KMS-11 (cell line): ENCODE results near the gene SMCHD1.

Experiments
- H2AFZ ChIP-seq: fragments of 200-600 bp; sonication (generic); 2 replicates; pipeline ENCODE4 v1.6.1; 2016; ENCODE audit warnings: antibody characterized with exemption, mixed run types, low read depth
- H3K27ac ChIP-seq: fragments of 200-600 bp; sonication (generic); 2 replicates; pipeline ENCODE4 v1.6.1; 2016; ENCODE audit warnings: mild to moderate bottlenecking, mixed run types
- H3K27me3 ChIP-seq: fragments of 200-600 bp; sonication (generic); 2 replicates; pipeline ENCODE4 v1.6.1; 2017; ENCODE audit warnings: mild to moderate bottlenecking, low read depth, mixed run types, moderate library complexity; ENCODE audit not compliant: insufficient read depth
- H3K36me3 ChIP-seq: fragments of 200-600 bp; sonication (generic); 2 replicates; pipeline ENCODE4 v1.6.1; 2017; ENCODE audit warnings: mild to moderate bottlenecking, mixed run types; ENCODE audit not compliant: insufficient read depth
- H3K4me1 ChIP-seq: fragments of 200-600 bp; sonication (generic); 2 replicates; pipeline ENCODE4 v1.6.1; 2016; ENCODE audit warnings: mild to moderate bottlenecking, low read depth, mixed run types; ENCODE audit not compliant: poor library complexity, severe bottlenecking
- H3K4me2 ChIP-seq: fragments of 200-600 bp; sonication (generic); 2 replicates; pipeline ENCODE4 v1.7.0; 2016; ENCODE audit warnings: mild to moderate bottlenecking, mixed run types
- H3K4me3 ChIP-seq: fragments of 200-600 bp; sonication (generic); IDR thresholded peaks from 2 replicates; pipeline ENCODE4 v1.6.1; 2017; ENCODE audit warnings: low read depth, low read length, mixed read lengths; ENCODE audit not compliant: insufficient read depth
- H3K79me2 ChIP-seq: fragments of 200-600 bp; sonication (generic); 2 replicates; pipeline ENCODE4 v1.6.1; 2016; ENCODE audit warnings: low read depth, mixed run types; ENCODE audit not compliant: insufficient read depth
- H3K9ac ChIP-seq: fragments of 200-600 bp; sonication (generic); 2 replicates; pipeline ENCODE4 v1.6.1; 2016; ENCODE audit warnings: mild to moderate bottlenecking, mixed run types
- H4K20me1 ChIP-seq: fragments of 200-600 bp; sonication (generic); 2 replicates; pipeline ENCODE4 v1.6.1; 2016; ENCODE audit warnings: mild to moderate bottlenecking, mixed run types; ENCODE audit not compliant: insufficient read depth
- CTCF ChIP-seq: fragments of 200-600 bp; sonication (generic); conservative IDR thresholded peaks from 2 replicates; pipeline ENCODE4 v1.6.1; 2017; ENCODE audit warnings: low read depth, mild to moderate bottlenecking, antibody characterized with exemption, low read length, moderate library complexity, mixed read lengths

SMCHD1 gene

GRCh38 chr18:2707551-2708168 lies 52.1 kb downstream of the SMCHD1 start:
- Histone ChIP-seq H4K20me1 (no peaks in the 10 kb centered on the region; the same call in 1 of the 2 replicates), H3K4me2 (no peak overlapping the region), H3K27ac (no peak overlapping the region), H3K9ac (no peak overlapping the region), H3K4me1 (no peaks in the 10 kb centered on the region), H3K36me3 (peaks cover 8% of the 10 kb centered on the region; the same call in 1 of the 2 replicates), H3K79me2 (0 out of 2 replicates have a peak, but pooled peaks cover 8% of the 10 kb centered on the region), H3K27me3 (no peaks in the 10 kb centered on the region), H2AFZ (no peak overlapping the region), H3K4me3 (no peak overlapping the region)
- TF ChIP-seq CTCF = no peak

GRCh38 chr18:2709316-2709715 lies 53.8 kb downstream of the SMCHD1 start:
- no peak overlapping the region for H3K4me3 ChIP-seq
- no peak for TF ChIP-seq CTCF
- no peak overlapping the region for H3K27ac ChIP-seq
- H2AFZ ChIP-seq = no peak overlapping the region
- H3K79me2 ChIP-seq = 0 out of 2 replicates have a peak, but pooled peaks cover 8% of the 10 kb centered on the region
- no peaks in the 10 kb centered on the region for H3K27me3 ChIP-seq
- H4K20me1 ChIP-seq = no peaks in the 10 kb centered on the region; the same call in 1 of the 2 replicates
- H3K4me2 ChIP-seq = no peak overlapping the region
- H3K36me3 ChIP-seq = peaks cover 8% of the 10 kb centered on the region; the same call in 1 of the 2 replicates
- no peak overlapping the region for H3K9ac ChIP-seq
- H3K4me1 ChIP-seq = no peaks in the 10 kb centered on the region

- H3K27me3 ChIP-seq = no peaks in the 10 kb centered on the region
- no peak overlapping the region for H2AFZ ChIP-seq
- H3K9ac ChIP-seq = no peak overlapping the region
- H3K4me1 ChIP-seq = no peaks in the 10 kb centered on the region
- no peak overlapping the region for H3K4me3 ChIP-seq
- peaks cover 8% of the 10 kb centered on the region; the same call in 1 of the 2 replicates for H3K79me2 ChIP-seq
- TF ChIP-seq CTCF = no peak
- peaks cover 8% of the 10 kb centered on the region; the same call in 1 of the 2 replicates for H3K36me3 ChIP-seq
- H3K4me2 ChIP-seq = no peak overlapping the region
- no peak overlapping the region for H3K27ac ChIP-seq
- no peaks in the 10 kb centered on the region for H4K20me1 ChIP-seq
Observed at GRCh38 chr18:2714140-2714539, 58.6 kb downstream of the SMCHD1 start.

- Histone ChIP-seq H3K27me3 (no peaks in the 10 kb centered on the region), H3K79me2 (no peaks in the 10 kb centered on the region; the same call in 1 of the 2 replicates), H3K36me3 (no peaks in the 10 kb centered on the region; the same call in 1 of the 2 replicates)
Observed at GRCh38 chr18:2715990-2716389, 60.5 kb downstream of the SMCHD1 start.

More at GRCh38 chr18:2715990-2716389, 60.5 kb downstream of the SMCHD1 start:
- H4K20me1 ChIP-seq = no peaks in the 10 kb centered on the region
- no peak overlapping the region for H3K27ac ChIP-seq
- H2AFZ ChIP-seq = no peak overlapping the region
- H3K9ac ChIP-seq = no peak overlapping the region
- no peak for TF ChIP-seq CTCF
- no peak overlapping the region for H3K4me3 ChIP-seq
- no peak overlapping the region for H3K4me2 ChIP-seq
- H3K4me1 ChIP-seq = no peaks in the 10 kb centered on the region
